Naive B cell (primary cell): ENCODE results near the gene SLC25A45. TPM values are rescaled to one million over a fixed set of nuclear protein-coding genes. Genes with fewer than 3 reads are reported as not detected.

Experiments used
- ATAC-seq, 2 donors: fragments of 150-1000 bp; cut with Tn5 transposase; 2 replicates each; pipeline ENCODE4 v1.10.0; 2021; ENCODE audit warnings: low read depth in 2 of 2, mild to moderate bottlenecking in 2 of 2, moderate library complexity in 2 of 2
- DNase-seq: peaks from one replicate; pipeline ENCODE4 v3.0.0; 2022
- H3K27ac Mint-ChIP-seq, 6 donors: one replicate each; pipeline ENCODE4 v1.8.0; 2020 to 2022; ENCODE audit warnings: mild to moderate bottlenecking in 6 of 6, mixed read lengths in 6 of 6, moderate library complexity in 5 of 6, inconsistent platforms in 2 of 6
- H3K27me3 Mint-ChIP-seq, 3 donors: one replicate each; pipeline ENCODE4 v1.8.0; 2021 to 2022; ENCODE audit warnings: mixed read lengths in 3 of 3, mild to moderate bottlenecking in 1 of 3
- H3K36me3 Mint-ChIP-seq, 2 donors: one replicate each; pipeline ENCODE4 v1.8.0; 2020 to 2022; ENCODE audit warnings: mixed read lengths in 2 of 2, inconsistent platforms in 1 of 2, mild to moderate bottlenecking in 1 of 2
- H3K4me1 Mint-ChIP-seq, 3 donors: one replicate each; pipeline ENCODE4 v1.8.0; 2020 to 2022; ENCODE audit warnings: mixed read lengths in 3 of 3, inconsistent platforms in 1 of 3, mild to moderate bottlenecking in 1 of 3, moderate library complexity in 1 of 3
- H3K4me3 Mint-ChIP-seq, 8 donors: one replicate each; pipeline ENCODE4 v1.8.0; 2020 to 2022; ENCODE audit warnings: mild to moderate bottlenecking in 8 of 8, mixed read lengths in 8 of 8, moderate library complexity in 8 of 8, inconsistent platforms in 2 of 8
- H3K9me3 Mint-ChIP-seq, 7 donors: one replicate each; pipeline ENCODE4 v1.8.0; 2020 to 2022; ENCODE audit warnings: mixed read lengths in 7 of 7, mild to moderate bottlenecking in 5 of 7, inconsistent platforms in 2 of 7, moderate library complexity in 1 of 7
- polyA plus RNA-seq, 6 donors: library from polyadenylated mRNA; unstranded; fragments of 300-500 nt; fragmentation: Illumina TruSeq; gene quantifications; one replicate each; pipeline ENCODE4 v1.2.3, GENCODE V29; 2021; ENCODE audit warnings: low read depth in 6 of 6

The SLC25A45 gene
- polyA plus RNA-seq, 6 donors from 2014 or later: 10.2 to 35.1 (median 16.2) TPM

DNA sequence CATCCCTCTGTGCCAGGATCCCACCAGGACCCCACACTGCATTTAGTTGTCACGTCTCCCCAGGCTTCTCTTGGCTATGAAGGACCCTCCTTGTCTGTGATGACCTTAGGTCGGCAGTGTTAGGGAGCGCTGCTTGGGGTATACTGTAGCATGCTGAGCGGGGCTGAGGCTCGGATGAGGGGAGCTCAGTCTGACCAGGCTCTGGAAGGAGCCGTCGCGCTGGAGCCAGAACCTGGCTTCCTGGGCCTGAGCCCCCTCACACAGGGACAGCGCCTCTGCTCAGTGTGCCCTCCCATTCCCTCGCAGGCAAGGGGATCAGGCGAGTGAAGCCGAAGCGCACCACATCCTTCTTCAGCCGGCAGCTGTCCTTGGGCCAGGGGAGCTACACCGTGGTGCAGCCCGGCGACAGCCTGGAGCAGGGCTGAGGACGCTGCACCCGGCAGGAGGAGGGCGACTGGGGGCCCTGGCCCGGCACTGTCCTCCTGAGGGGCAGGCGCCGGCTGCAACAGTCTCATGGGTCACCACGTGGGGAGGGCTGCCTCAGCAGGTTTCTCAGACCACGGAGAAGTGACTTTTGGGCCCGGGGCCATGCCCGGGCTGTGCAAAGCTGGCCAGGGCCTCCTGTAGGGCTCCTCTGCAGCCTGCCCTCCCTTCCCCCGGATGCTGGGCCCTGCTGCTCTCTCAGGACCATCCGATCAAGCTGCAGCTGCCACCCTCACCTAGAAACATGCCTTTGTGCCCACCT lies 28.7 kb upstream of the SLC25A45 start:
- H3K4me1 Mint-ChIP-seq: peaks cover 7 to 33% (median 10%) of the 10 kb centered on the region in 3 donors
- DNase-seq (no peak), ATAC-seq (no peak)
- no peak overlapping the region for H3K4me3 Mint-ChIP-seq
- no peaks in the 10 kb centered on the region for H3K36me3 Mint-ChIP-seq
- H3K9me3 Mint-ChIP-seq: no peaks in the 10 kb centered on the region
- H3K27ac Mint-ChIP-seq: no peak overlapping the region
- H3K27me3 Mint-ChIP-seq: no peaks in the 10 kb centered on the region

DNA sequence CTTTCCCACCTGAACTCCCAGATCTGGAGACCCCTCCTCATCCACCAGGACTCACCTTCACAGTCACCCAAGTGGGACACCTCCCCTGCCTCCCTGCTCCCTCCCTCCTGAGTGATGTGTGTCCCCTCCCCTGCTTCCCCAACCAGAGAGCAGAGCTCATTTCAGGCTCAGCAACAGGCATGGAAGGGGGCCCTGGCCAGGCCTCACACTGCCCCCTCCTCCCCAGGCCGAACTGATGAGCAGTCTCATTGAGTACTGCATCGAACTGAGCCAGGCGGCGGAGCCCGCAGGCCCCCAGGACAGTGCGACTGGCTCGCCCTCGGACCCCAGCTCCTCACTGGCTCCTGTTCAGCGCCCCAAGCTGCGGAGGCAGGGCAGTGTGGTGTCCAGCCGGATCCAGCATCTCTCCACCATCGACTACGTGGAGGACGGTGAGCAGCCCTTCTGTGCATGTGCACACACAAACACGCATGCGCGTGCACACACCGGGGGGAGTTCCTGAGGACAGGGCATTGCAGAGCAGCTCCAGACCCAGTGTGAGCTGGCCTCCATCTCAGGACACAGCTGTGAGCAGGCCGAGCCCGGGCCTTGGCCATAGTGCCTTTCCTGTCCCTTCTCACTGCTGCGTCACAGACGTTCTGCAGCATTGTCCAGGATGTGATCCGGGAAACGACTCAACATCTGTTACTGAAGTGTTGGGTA lies 22.3 kb upstream of the SLC25A45 start:
- Mint-ChIP-seq H3K4me3 (peak overlapping the region in 6 of 8 donors; percentile 8 to 78 (median 53)), H3K27me3 (no peaks in the 10 kb centered on the region), H3K27ac (peak overlapping the region; percentile 44 to 99 (median 93)), H3K9me3 (no peaks in the 10 kb centered on the region), H3K4me1 (peaks cover 22 to 58% (median 23%) of the 10 kb centered on the region in 3 donors), H3K36me3 (no peaks in the 10 kb centered on the region)
- ATAC-seq: no peak
- no peak for DNase-seq

- Mint-ChIP-seq H3K36me3 (no peaks in the 10 kb centered on the region), H3K27me3 (no peaks in the 10 kb centered on the region), H3K4me3 (peak overlapping the region in 6 of 8 donors; percentile 47 to 87 (median 72)), H3K9me3 (no peaks in the 10 kb centered on the region), H3K27ac (peak overlapping the region; percentile 89 to 99 (median 96)), H3K4me1 (peaks cover 22 to 53% (median 23%) of the 10 kb centered on the region in 3 donors)
- no peak for ATAC-seq
- no peak for DNase-seq
These were observed 21.8 kb upstream of the SLC25A45 start for GRCh38 chr11:65404210-65404609.

DNA sequence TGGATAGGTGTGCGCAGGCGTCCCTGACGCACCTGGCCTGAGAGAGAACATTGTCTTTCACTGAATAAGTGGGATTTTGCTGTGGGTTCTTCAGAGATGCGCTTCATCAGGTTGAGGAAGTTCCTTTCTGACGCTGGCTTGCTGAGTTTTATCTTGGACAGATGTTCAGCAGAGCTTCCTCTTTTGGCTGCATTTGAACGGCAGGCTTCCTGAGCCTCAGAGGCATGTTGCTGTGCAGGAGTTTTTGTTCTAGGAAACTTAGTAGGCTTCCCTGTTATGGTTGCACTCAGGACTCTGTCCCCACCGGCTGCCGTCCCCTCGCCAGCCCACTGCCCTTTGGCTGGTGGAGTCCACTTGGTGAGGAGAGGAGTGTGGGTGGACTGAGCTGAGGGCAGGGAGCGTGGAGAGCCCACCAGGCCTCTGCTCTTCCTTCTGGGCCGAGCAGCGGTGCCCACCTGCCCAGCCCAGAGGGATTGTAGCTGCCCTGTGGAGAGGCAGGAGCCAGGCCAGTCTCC lies 21.2 kb upstream of the SLC25A45 start:
- DNase-seq: peak; percentile 82
- peak; percentile 78 to 81 for ATAC-seq
- Mint-ChIP-seq H3K4me3 (peak overlapping the region; percentile 12 to 87 (median 74)), H3K27ac (peak overlapping the region; percentile 91 to 99 (median 96)), H3K27me3 (no peaks in the 10 kb centered on the region), H3K36me3 (peaks cover 0 to under 1% of the 10 kb centered on the region in 2 donors), H3K4me1 (peaks cover 23 to 48% (median 23%) of the 10 kb centered on the region in 3 donors), H3K9me3 (no peaks in the 10 kb centered on the region)

- H3K4me1 Mint-ChIP-seq: peaks cover 28 to 39% (median 28%) of the 10 kb centered on the region in 3 donors
- DNase-seq (no peak), ATAC-seq (no peak)
- peak overlapping the region; percentile 91 to 99 (median 96) for H3K27ac Mint-ChIP-seq
- no peaks in the 10 kb centered on the region for H3K9me3 Mint-ChIP-seq
- H3K27me3 Mint-ChIP-seq: no peaks in the 10 kb centered on the region
- peaks cover 0 to 7% of the 10 kb centered on the region in 2 donors for H3K36me3 Mint-ChIP-seq
- H3K4me3 Mint-ChIP-seq: peak overlapping the region in 3 of 8 donors; percentile 47 to 84 (median 65)
These were observed 20.3 kb upstream of the SLC25A45 start for GRCh38 chr11:65402790-65403189.

DNA sequence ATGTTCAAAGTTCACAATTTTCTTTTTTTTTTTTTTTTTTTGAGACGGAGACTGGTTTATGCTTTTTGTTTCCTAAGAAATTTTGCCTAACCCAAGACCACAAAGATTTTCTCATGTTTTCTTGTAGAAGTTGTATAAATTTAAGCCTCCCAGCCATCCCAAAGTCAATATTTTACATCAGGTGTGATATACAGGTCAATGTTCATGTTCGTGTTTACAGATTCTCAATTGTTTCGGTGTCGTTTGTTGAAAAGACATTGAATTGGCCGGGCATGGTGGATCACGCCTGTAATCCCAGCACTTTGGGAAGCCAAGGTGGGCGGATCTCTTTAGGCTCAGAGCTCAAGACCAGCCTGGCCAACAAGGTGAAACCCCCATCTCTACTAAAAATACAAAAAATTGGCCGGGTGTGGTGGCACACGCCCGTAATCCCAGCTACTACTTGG lies 19.4 kb upstream of the SLC25A45 start:
- Mint-ChIP-seq H3K27ac (peak overlapping the region; percentile 28 to 96 (median 84)), H3K9me3 (no peaks in the 10 kb centered on the region), H3K36me3 (peaks cover 0 to 16% of the 10 kb centered on the region in 2 donors), H3K27me3 (no peaks in the 10 kb centered on the region), H3K4me1 (peaks cover 31 to 34% (median 34%) of the 10 kb centered on the region in 3 donors), H3K4me3 (no peak overlapping the region)
- ATAC-seq (no peak), DNase-seq (no peak)

GRCh38 chr11:65401073-65401802 lies 18.8 kb upstream of the SLC25A45 start:
- H3K36me3 Mint-ChIP-seq: peaks cover 0 to 16% of the 10 kb centered on the region in 2 donors
- no peak for DNase-seq

DNA sequence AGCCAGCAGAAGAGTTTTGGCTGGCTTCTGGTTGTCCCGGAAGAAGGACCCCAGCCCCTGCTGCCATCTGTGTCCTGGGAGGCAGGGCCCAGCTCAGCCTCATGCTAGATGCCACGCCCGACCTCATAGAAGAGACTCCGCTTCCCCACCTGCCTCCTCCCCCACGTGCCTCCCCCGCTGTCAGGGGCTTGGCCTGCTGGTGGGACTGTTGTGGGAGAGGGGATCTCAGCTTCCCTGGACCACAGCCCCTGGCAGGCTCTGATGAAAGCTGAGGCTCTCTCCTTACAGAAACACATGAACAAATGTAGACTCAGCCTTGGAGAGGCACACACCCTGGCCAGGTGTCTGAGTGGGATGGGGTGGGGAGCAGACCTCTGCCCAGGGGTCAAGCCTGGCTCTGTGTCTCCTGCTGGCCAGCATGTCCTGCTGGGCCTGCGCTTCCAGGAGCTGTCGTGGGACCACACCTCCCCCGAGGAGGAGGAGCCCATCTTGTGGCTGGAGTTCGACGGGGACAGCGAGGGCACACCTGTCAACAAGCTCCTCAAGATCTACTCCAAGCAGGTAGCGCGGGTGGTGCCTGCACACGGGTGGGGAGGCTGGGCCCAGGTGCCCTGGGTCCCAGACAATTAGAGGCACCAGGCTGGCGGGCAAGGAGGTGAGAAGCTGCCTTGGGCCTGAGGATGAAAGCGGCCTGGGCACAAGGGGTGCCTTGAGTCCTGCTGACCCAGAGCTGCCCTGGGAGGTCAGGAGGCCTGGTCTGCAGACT lies 18.0 kb upstream of the SLC25A45 start:
- H3K4me1 Mint-ChIP-seq: peaks cover 31 to 34% (median 33%) of the 10 kb centered on the region in 3 donors
- ATAC-seq: no peak
- no peak overlapping the region for H3K4me3 Mint-ChIP-seq
- DNase-seq: no peak
- peaks cover 0 to 16% of the 10 kb centered on the region in 2 donors for H3K36me3 Mint-ChIP-seq
- peak overlapping the region in 4 of 6 donors; percentile 37 to 72 (median 60) for H3K27ac Mint-ChIP-seq
- H3K27me3 Mint-ChIP-seq: no peaks in the 10 kb centered on the region
- no peaks in the 10 kb centered on the region for H3K9me3 Mint-ChIP-seq

More at GRCh38 chr11:65401073-65401802, 18.8 kb upstream of the SLC25A45 start:
- Mint-ChIP-seq H3K4me1 (peaks cover 31 to 34% (median 34%) of the 10 kb centered on the region in 3 donors), H3K27me3 (no peaks in the 10 kb centered on the region), H3K4me3 (no peak overlapping the region), H3K27ac (peak overlapping the region in 5 of 6 donors; percentile 22 to 96 (median 91)), H3K9me3 (no peaks in the 10 kb centered on the region)
- ATAC-seq: no peak

- Mint-ChIP-seq H3K4me1 (peaks cover 26 to 34% (median 31%) of the 10 kb centered on the region in 3 donors), H3K4me3 (no peak overlapping the region), H3K9me3 (no peaks in the 10 kb centered on the region), H3K27me3 (no peaks in the 10 kb centered on the region), H3K27ac (peak overlapping the region in 1 of 6 donors; percentile 7), H3K36me3 (peaks cover 0 to 16% of the 10 kb centered on the region in 2 donors)
- DNase-seq (no peak), ATAC-seq (no peak)
These were observed 17.4 kb upstream of the SLC25A45 start for GRCh38 chr11:65399845-65400244.

GRCh38 chr11:65399249-65399648 lies 16.8 kb upstream of the SLC25A45 start:
- peaks cover 20 to 28% (median 26%) of the 10 kb centered on the region in 3 donors for H3K4me1 Mint-ChIP-seq
- no peaks in the 10 kb centered on the region for H3K9me3 Mint-ChIP-seq
- ATAC-seq (no peak), DNase-seq (no peak)
- peaks cover 0 to 16% of the 10 kb centered on the region in 2 donors for H3K36me3 Mint-ChIP-seq
- no peak overlapping the region for H3K27ac Mint-ChIP-seq
- no peak overlapping the region for H3K4me3 Mint-ChIP-seq
- H3K27me3 Mint-ChIP-seq: no peaks in the 10 kb centered on the region

DNA sequence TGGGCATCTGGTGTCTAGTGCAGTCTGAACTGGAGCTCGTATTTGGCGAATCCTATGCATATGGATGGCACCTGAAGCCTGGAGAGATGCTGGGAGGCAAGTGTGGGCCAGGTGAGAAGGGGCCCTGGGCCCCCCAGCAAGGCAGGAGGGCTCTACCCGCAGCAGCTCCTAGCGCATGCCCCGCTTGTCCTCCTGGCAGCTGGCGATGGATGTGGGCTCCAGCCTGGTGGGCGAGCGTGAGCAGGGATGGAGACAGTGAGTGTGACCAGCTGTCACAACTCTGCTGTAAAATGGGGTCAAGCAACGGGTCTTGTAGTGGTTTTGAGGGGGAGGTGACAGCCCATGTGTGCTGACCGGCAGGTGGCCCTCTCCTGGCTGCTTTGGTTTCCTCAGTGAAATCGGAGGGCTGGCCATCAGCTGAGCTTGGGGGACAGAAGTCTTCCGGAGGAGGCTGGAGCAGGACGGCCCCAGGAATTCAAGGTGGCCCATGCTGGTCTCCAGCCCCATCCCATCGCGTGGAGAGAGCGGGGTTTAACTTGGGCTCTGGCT lies 16.0 kb upstream of the SLC25A45 start:
- ATAC-seq: no peak
- peak overlapping the region in 2 of 6 donors; percentile 89 to 90 for H3K27ac Mint-ChIP-seq
- no peaks in the 10 kb centered on the region for H3K27me3 Mint-ChIP-seq
- H3K9me3 Mint-ChIP-seq: no peaks in the 10 kb centered on the region
- H3K4me3 Mint-ChIP-seq: no peak overlapping the region
- peaks cover 12 to 20% (median 18%) of the 10 kb centered on the region in 3 donors for H3K4me1 Mint-ChIP-seq
- H3K36me3 Mint-ChIP-seq: peaks cover 0 to 16% of the 10 kb centered on the region in 2 donors
- no peak for DNase-seq
